Stomach (tissue), 4 donors: ENCODE results near the gene OPRL1.

Experiments used
- CTCF ChIP-seq, 7 experiments: fragments of 450-650 bp in 4 of 7; fragments of 200-600 bp in 3 of 7; sonication (generic) in 3 of 7; IDR thresholded peaks; one replicate each; pipeline ENCODE4 v1.5.1; 2016 to 2019; ENCODE audit warnings: antibody characterized with exemption in 7 of 7, control low read depth in 2 of 7, mild to moderate bottlenecking in 1 of 7
- EP300 ChIP-seq: sonication (generic); formaldehyde crosslinking; IDR thresholded peaks from one replicate; pipeline ENCODE4 v1.6.1; 2017; ENCODE audit warnings: antibody characterized with exemption
- POLR2AphosphoS5 ChIP-seq, 3 donors: sonication (generic); formaldehyde crosslinking; IDR thresholded peaks; one replicate each; pipeline ENCODE4 v1.6.1; 2016; ENCODE audit warnings: antibody characterized with exemption in 3 of 3

GRCh38 chr20:64143018-64143801 is 63.3 kb downstream of the OPRL1 start:
- no peak for TF ChIP-seq CTCF (IDR thresholded peaks at IDR 0.05)
- TF ChIP-seq EP300: no peak
- TF ChIP-seq POLR2AphosphoS5 (IDR thresholded peaks at IDR 0.05): no peak
